Activated T-cell treated with anti-CD3 and anti-CD28 coated beads, Interleukin-2, amount 50 U/mL, for 4 hours (primary cell): ENCODE data around the gene RERE. TPM values are rescaled to one million over a fixed set of nuclear protein-coding genes. Genes with fewer than 3 reads are reported as not detected.
"Not testable (repeated sequence)": the region's sequence is repeated elsewhere in the genome, so short reads cannot be mapped to it uniquely, and the experiment has no call there.

Experiments
- ATAC-seq, 2 donors: fragments of 200-7000 bp; cut with Tn5 transposase; one replicate each; pipeline ENCODE4 v1.10.0; 2021
- DNase-seq: peaks from one replicate; pipeline ENCODE4 v3.0.0-alpha.2; 2020
- H3K27me3 Mint-ChIP-seq: one replicate; pipeline ENCODE4 v1.8.0; 2021; ENCODE audit warnings: low read depth, mixed read lengths
- H3K36me3 Mint-ChIP-seq: one replicate; pipeline ENCODE4 v1.8.0; 2022; ENCODE audit warnings: mixed read lengths; ENCODE audit not compliant: insufficient read depth
- H3K4me1 Mint-ChIP-seq: one replicate; pipeline ENCODE4 v1.8.0; 2021; ENCODE audit warnings: low read depth, mixed read lengths
- H3K4me3 Mint-ChIP-seq: one replicate; pipeline ENCODE4 v1.8.0; 2021; ENCODE audit warnings: mild to moderate bottlenecking, moderate library complexity, mixed read lengths
- H3K9me3 Mint-ChIP-seq: one replicate; pipeline ENCODE4 v1.8.0; 2021; ENCODE audit warnings: mixed read lengths
- total RNA-seq, 3 donors: library from RNA; stranded (reverse); gene quantifications; one replicate each; pipeline ENCODE4 v1.2.1, GENCODE V29; 2021

RERE gene
- total RNA-seq, 3 donors from 2014 or later = 40.5 to 53.4 (median 47.8) TPM

DNA sequence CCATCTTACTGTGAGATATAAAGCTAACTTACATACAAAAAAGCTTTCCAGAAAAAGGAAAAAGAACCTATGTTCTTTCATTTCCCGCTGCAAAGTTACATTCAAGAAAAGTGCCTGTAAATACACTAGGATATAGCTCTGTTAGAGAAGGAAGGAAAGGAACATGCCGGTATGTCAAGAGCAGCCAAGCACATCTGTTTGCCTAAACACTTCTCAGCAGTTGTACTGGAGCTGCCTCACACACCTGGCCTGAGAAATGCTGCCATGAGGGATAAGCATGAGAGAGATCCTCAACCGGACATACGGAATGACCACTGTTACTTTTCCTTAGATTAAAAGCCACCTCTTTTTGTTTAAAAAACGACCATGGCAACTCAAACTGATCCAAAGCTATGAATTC, 189.7 kb downstream of the RERE start:
- no peaks in the 10 kb centered on the region for H3K9me3 Mint-ChIP-seq
- ATAC-seq = no peak
- no peaks in the 10 kb centered on the region for H3K27me3 Mint-ChIP-seq
- DNase-seq = no peak
- H3K4me1 Mint-ChIP-seq = peaks cover 68% of the 10 kb centered on the region
- peaks cover 7% of the 10 kb centered on the region for H3K36me3 Mint-ChIP-seq
- no peak overlapping the region for H3K4me3 Mint-ChIP-seq

DNA sequence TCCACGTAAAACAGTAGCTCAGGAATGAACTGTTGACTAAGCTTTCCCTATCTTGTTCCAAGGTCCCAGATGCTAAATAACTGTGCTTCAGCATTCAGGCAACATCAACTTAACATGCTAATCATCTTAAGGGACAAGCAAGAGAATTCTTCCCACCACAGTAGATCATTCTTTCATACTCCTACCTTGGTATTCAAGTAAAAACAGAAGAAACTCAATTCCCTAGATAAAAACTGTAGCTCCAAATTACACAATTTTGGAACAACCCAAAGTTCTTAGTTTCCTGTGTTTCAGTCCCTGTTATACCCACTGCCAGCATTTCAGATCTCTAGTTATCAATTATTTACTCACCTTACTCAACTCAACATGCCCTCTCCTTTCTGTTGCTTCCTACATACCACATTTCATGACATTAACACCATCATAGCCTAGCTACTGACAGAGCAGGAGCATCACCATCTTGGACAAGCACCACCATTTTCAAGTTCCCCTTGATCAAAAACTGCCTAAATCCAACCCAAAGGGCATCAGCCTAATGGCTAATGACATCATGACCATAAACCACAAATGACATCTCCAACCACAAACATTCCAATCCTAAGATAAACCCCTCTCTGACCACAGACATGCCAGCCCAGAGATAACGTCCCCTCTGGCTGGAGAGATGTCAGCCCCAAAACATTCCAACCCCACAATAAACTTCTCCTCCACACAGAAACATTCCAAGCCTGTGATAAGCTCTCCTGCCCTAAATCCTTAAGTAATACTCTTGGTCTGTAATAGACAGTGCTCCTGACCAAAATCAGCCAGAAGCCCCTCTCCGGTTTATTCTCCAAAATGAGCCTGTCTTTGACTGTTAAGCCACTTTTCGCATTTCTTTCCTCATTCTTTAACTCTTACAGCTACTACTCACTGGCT, 191.2 kb downstream of the RERE start:
- no peak for DNase-seq
- Mint-ChIP-seq H3K4me3 (peak overlapping the region; percentile 29), H3K9me3 (no peaks in the 10 kb centered on the region), H3K36me3 (peaks cover 7% of the 10 kb centered on the region), H3K27me3 (no peaks in the 10 kb centered on the region), H3K4me1 (peaks cover 58% of the 10 kb centered on the region)
- ATAC-seq = no peak

DNA sequence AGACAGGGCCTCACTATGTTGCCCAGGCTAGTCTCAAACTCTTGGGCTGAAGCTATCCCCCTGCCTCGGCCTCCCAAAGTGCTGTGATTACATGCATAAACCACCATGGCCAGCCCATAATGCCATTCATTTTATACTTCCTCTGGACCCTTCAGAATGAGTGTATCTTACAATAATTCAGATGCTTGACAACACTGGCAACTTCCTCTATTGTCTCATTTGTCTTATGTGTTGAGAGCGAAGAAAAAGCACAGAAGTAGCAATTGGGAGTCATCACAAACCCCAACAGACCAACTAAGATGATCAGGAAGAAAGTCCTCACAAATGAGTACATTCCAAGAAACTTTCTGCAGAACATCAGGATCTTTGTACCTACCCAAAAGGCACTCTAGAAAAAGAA, 191.9 kb downstream of the RERE start:
- H3K4me1 Mint-ChIP-seq = peaks cover 54% of the 10 kb centered on the region
- no peak overlapping the region for H3K4me3 Mint-ChIP-seq
- H3K9me3 Mint-ChIP-seq = no peaks in the 10 kb centered on the region
- peaks cover 7% of the 10 kb centered on the region for H3K36me3 Mint-ChIP-seq
- DNase-seq = no peak
- no peaks in the 10 kb centered on the region for H3K27me3 Mint-ChIP-seq
- no peak for ATAC-seq

DNA sequence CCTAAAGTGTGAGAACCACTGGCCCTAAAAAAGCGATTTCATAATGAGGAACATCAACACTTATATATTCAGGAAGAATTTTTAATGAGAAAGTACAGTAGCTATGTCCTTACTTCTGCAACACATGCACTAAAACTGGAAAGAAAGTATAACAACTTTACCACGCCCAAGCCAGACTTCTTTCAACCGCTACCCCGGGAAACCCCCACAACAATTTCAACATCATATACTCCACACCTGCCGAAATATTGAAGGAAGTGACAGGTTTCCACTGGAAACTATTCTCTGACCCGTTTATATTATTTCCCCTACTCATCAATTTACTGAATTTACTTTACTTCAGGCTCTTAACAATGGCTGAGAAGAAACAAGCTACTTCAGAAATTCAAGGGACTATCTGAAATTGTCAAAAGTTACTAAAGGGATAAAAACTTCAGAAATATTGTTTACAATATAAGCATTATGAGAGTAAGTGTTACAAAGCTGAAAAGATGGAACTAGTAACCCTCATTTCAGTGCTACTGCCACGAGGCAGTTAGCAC, 193.7 kb downstream of the RERE start:
- H3K36me3 Mint-ChIP-seq, DNase-seq, H3K27me3 Mint-ChIP-seq, H3K9me3 Mint-ChIP-seq: not testable (repeated sequence)
- Mint-ChIP-seq H3K4me3 (peak overlapping the region; percentile 37), H3K4me1 (peaks cover 39% of the 10 kb centered on the region)
- peak; percentile 65 to 72 for ATAC-seq

DNA sequence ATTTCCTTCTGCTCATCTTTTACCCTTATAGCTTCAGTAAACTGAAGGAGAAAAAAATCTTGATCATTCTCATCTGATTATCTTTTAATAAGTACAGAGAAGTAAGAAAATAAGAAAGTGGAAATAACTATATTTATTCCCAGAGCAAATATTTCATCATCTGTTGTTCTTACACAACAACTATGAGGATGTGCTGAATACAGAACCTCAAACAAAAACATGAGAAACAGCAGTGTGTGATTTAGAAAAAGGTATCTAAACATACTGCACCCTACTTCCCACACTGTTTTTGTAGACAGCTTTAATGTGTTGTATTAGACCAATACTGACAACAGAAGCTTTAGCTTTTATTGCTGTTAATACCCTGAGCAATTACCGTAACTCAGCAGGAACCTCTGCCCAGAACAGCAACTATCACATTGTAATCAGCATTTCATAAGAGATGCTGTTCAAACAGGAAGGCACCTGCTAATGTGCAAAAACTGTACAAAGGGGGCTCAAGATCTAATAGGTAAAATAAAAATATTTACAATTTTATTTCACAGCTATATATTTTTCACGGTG, 195.6 kb downstream of the RERE start:
- H3K27me3 Mint-ChIP-seq, H3K9me3 Mint-ChIP-seq, ATAC-seq, H3K4me3 Mint-ChIP-seq, DNase-seq, H3K36me3 Mint-ChIP-seq: not testable (repeated sequence)
- peaks cover 32% of the 10 kb centered on the region for H3K4me1 Mint-ChIP-seq

DNA sequence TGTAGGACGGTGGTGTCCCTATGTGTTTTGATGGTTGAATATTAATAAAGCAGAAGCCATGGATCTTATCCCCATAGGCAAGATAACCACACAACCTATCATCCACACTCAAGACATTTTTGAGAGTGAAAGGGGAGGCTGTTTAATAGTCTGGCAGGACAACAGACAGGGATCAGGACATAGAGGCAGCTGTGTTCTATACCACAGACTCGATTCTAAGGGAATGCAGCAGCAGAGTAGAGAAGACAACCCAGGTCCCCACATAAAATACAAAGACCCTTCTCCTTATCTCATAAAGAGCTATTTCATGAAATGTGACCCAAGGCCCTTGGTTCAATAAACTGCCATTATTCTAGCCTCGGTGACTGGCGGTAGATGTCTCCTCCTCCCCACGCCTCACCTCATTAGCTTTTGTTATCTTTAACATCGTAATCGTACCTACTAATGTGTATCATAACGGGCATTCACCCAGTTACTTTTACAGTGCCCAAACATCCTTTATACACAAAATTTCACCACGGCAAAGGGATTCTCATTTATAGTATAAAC, 196.3 kb downstream of the RERE start:
- not testable (repeated sequence) for H3K4me3 Mint-ChIP-seq, DNase-seq, ATAC-seq, H3K27me3 Mint-ChIP-seq, H3K36me3 Mint-ChIP-seq, H3K9me3 Mint-ChIP-seq
- H3K4me1 Mint-ChIP-seq = peaks cover 24% of the 10 kb centered on the region

DNA sequence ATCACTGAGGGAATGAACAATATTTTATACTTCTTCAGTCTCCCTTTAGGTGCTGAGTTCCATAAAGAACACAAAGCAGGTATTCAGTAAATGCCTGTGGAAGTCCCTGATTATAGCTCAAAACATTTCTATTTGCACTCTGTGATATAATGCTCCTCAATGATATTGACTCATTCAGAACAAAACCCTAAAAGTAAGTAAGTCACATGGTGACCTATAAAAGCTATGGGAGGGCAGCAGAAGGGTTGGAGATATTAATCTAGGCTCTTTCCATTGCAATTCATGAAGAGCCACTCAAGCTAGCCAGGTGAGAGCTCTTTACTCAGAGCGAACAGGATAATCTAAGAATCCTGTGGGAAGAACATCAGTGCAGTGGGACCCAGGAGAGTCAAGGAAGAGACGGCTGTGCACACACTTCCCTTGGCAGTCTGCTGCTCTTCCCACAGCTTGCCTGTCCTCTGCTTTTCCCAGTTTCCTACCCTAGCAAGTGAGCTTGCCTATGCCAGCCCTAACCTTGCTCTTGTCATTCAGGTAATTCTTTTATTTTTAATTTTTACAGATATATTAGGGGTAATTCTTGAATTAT, 197.4 kb downstream of the RERE start:
- H3K27me3 Mint-ChIP-seq, H3K9me3 Mint-ChIP-seq, H3K36me3 Mint-ChIP-seq, ATAC-seq, DNase-seq, H3K4me3 Mint-ChIP-seq: not testable (repeated sequence)
- H3K4me1 Mint-ChIP-seq = peaks cover 17% of the 10 kb centered on the region

DNA sequence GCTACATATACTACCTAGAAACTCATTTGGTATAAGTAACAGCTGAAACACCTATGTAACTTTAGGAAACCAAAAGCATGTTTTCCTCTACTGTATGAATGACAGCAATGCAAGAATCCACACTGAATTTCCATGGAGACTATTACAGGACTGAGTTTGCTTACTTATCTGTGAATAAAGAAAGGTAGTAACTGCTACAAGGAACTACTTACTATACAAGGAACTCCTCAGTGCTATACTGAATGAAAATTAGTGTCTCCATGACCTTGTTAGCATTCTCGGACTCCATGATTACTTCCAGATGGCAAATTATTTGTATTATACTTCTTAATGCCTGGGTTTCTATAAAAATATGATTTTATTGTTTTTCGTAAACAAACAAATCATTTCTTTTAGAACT, 198.0 kb downstream of the RERE start:
- not testable (repeated sequence) for H3K9me3 Mint-ChIP-seq

DNA sequence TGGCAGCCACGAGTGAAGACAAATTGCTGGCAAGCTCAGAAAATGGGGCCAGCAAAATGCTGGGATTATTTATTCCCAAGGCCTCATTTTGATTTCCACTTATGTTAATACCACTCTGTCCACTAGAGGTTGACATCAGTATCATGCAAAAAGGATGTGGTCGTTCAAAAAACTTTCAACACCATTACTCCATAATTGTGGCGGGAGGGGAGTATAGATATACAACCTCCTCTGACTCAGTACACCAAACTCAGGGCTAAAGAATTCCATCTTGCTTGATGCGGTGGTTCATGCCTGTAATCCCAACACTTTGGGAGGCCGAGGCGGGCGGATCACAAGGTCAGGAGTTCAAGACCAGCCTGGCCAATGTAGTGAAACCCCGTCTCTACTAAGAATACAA, 200.6 kb downstream of the RERE start:
- H3K9me3 Mint-ChIP-seq, H3K36me3 Mint-ChIP-seq, H3K4me3 Mint-ChIP-seq, H3K4me1 Mint-ChIP-seq, H3K27me3 Mint-ChIP-seq, DNase-seq, ATAC-seq: not testable (repeated sequence)

More for the DNA sequence above, 198.0 kb downstream of the RERE start:
- DNase-seq, ATAC-seq, H3K27me3 Mint-ChIP-seq, H3K4me3 Mint-ChIP-seq, H3K36me3 Mint-ChIP-seq: not testable (repeated sequence)
- peaks cover 17% of the 10 kb centered on the region for H3K4me1 Mint-ChIP-seq

DNA sequence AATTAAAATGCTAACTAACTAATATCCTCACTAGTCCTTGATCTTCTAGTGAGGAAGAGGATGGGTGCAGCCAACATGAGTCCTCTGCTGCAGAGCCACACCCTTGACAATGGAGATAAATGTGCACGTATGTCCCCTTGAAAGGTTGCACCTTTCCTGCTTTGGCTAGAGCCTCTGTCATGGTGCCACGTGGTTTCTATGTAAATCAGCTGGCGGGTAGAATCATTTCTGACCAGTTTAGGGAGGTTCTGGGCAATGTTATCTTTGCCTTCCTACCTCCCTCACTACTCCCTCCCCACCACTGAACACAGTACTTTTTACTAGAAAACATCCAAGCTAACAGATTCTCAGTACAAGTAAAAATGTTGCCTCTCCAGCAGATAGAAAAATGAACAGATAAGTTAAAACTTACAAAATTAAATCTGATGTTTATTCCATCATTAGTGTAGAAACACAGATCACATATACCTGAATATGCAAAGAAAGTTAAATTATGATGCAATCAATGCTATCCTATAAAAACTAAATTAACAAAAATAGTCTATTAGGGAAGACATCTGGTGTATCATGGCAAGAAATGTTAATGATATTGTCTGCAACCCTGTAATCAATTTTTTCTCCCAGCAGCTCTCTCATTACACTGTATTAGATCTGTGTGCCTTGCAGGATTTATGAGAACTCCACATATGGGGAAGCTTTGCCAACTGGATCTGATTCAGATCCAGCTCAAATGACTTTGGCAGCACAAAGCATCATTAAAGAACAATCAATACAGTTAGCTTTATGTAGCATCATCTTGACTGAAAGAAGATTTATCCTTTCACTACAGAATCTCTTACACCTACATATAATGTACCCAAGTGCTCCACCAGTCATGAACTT, 205.6 kb downstream of the RERE start:
- ATAC-seq, H3K4me1 Mint-ChIP-seq, H3K36me3 Mint-ChIP-seq, H3K9me3 Mint-ChIP-seq, H3K4me3 Mint-ChIP-seq, H3K27me3 Mint-ChIP-seq, DNase-seq: not testable (repeated sequence)

DNA sequence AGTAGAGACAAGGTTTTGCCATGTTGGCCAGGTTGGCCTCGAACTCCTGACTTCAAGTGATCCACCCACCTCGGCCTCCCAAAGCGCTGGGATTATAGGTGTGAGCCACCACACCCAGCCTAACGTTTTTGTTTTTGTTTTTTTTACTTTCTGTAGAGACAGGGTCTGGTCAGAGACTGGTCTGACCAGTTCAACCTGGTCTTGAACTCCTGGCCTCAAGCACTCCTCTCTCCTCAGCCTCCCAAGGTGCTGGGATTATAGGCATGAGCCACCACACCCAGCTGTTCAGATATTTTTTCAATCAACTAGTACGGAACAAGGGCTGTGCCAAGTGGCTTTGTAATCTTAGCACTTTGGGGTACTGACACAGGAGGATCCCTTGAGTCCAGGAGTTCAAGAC, 209.5 kb downstream of the RERE start:
- H3K4me1 Mint-ChIP-seq = peaks cover 27% of the 10 kb centered on the region
- no peaks in the 10 kb centered on the region for H3K27me3 Mint-ChIP-seq
- no peak overlapping the region for H3K4me3 Mint-ChIP-seq
- ATAC-seq = no peak
- DNase-seq = no peak
- H3K36me3 Mint-ChIP-seq = peaks cover under 1% of the 10 kb centered on the region
- no peaks in the 10 kb centered on the region for H3K9me3 Mint-ChIP-seq

DNA sequence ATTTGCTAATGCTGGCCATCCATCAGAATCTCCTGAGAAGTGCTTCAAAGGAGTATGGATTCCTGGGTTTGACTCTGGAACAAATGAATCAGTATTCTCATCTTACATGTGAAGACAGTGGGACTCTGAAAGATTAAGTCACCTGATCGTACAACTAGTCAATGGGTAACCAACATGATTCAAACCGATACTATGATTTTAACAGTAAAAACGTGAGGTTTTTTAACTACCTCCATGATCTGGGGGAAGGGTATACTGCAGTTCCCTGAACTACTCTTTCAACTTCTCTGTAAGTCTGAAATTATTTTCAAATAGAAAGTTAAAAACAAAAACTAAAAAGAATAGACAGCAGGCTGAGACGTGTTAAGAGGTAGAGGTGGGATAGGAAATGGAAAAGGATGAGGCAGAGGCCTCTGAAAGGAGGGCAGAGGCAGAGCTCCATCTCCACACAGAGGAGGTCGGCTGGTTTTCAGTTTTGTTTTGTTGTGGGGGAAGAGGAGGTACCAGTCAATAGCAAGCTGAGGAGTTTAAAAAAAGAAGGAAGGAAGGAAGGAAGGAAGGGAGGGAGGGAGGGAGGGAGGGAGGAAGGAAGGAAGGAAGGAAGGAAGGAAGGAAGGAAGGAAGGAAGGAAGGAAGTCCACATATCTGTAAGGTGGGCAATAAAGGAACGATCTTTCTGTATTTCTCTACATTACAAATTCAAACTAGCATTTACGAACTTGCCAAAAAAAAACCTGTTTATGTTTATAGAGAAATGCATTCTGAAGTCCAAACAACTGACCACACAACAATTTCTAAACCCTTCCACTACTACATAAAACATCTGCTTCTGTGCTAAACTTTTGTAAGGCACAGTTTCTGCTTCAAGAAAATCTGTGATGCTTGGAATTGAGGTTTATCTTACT, 213.1 kb downstream of the RERE start:
- peaks cover 39% of the 10 kb centered on the region for H3K4me1 Mint-ChIP-seq
- no peaks in the 10 kb centered on the region for H3K9me3 Mint-ChIP-seq
- H3K27me3 Mint-ChIP-seq = no peaks in the 10 kb centered on the region
- ATAC-seq (peak; percentile 88 to 92), DNase-seq (no peak)
- peak overlapping the region; percentile 79 for H3K4me3 Mint-ChIP-seq
- H3K36me3 Mint-ChIP-seq = peaks cover 3% of the 10 kb centered on the region

DNA sequence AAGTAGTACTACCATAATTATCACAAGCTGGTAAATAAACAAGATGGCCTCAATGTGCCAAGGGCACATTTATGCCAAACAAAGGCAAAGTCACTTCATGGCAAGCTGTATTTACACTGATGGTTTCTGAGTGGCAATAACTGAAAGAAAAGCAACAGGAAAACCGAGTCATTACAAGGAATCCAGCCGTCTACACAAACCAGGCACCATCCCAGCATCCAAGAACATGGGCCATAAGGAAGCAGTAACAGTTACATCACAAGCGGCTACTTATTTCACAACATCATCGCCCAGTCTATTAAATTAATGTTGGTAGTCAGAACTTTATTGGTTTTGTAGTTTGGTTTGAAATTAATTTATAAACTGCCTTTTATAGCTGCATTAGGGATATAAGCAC, 214.2 kb downstream of the RERE start:
- H3K9me3 Mint-ChIP-seq = no peaks in the 10 kb centered on the region
- peak overlapping the region; percentile 58 for H3K4me3 Mint-ChIP-seq
- no peak for ATAC-seq
- peaks cover 3% of the 10 kb centered on the region for H3K36me3 Mint-ChIP-seq
- no peak for DNase-seq
- no peaks in the 10 kb centered on the region for H3K27me3 Mint-ChIP-seq
- peaks cover 44% of the 10 kb centered on the region for H3K4me1 Mint-ChIP-seq
